Measurements from ENCODE around the gene KCNJ10. TPM values are rescaled to one million over a fixed set of nuclear protein-coding genes. Genes with fewer than 3 reads are reported as not detected.

The KCNJ10 gene
- total and polyA plus RNA-seq, 2 of the 13 experiments (the other 11 are each of a cell fraction or from before 2014, with no cell fraction given) = 4.4 to 10.3 TPM

GRCh38 chr1:160101037-160101716 lies 31.2 kb upstream of the KCNJ10 start (continued):
- TF ChIP-seq GABPB1 (CRISPR knock-in tag; IDR thresholded peaks at IDR 0.05) (0 out of 2 replicates have a peak, but pooled peaks have one; percentile 30), HNF4A (CRISPR knock-in tag; IDR thresholded peaks at IDR 0.05) (no peak), TOPORS (CRISPR knock-in tag; IDR thresholded peaks at IDR 0.05) (no peak), NRL (CRISPR knock-in tag; IDR thresholded peaks at IDR 0.05; ENCODE audit: borderline replicate concordance) (peak; percentile 55; the same call in 1 of the 2 replicates), ZNF33B (CRISPR knock-in tag; IDR thresholded peaks at IDR 0.05) (no peak), ZNF335 (CRISPR knock-in tag; IDR thresholded peaks at IDR 0.05) (no peak), ARHGAP35 (CRISPR knock-in tag; IDR thresholded peaks at IDR 0.05; ENCODE audit: borderline replicate concordance) (no peak), ERF (CRISPR knock-in tag; IDR thresholded peaks at IDR 0.05) (peak; percentile 62; the same call in 1 of the 2 replicates), GTF2F1 (IDR thresholded peaks at IDR 0.05; ENCODE audit: low read length) (no peak), SOX6 (IDR thresholded peaks at IDR 0.05) (no peak), SOX6 (CRISPR knock-in tag; IDR thresholded peaks at IDR 0.05) (peak; percentile 42), MIER2 (CRISPR knock-in tag; IDR thresholded peaks at IDR 0.05) (no peak), EP300 (IDR thresholded peaks at IDR 0.05; ENCODE audit: low read depth in 2 of 2, low read length in 2 of 2) (no peak; a peak in 1 of 4 replicates), EP300 (CRISPR knock-in tag; IDR thresholded peaks at IDR 0.05; ENCODE audit: borderline replicate concordance) (no peak; the same call in 1 of the 2 replicates), SP1 (IDR thresholded peaks at IDR 0.05) (no peak), SP1 (CRISPR knock-in tag; IDR thresholded peaks at IDR 0.05) (no peak), ELF1 (CRISPR knock-in tag; IDR thresholded peaks at IDR 0.05) (no peak), ZBTB33 (CRISPR knock-in tag; IDR thresholded peaks at IDR 0.05) (no peak), KLF15 (CRISPR knock-in tag; IDR thresholded peaks at IDR 0.05; ENCODE audit: borderline replicate concordance) (no peak), AGO2 (optimal IDR thresholded peaks at IDR 0.05; ENCODE audit: low read depth, low read length) (no peak), HOXD1 (CRISPR knock-in tag; IDR thresholded peaks at IDR 0.05) (no peak)
- TF ChIP-seq, protein P1, sequence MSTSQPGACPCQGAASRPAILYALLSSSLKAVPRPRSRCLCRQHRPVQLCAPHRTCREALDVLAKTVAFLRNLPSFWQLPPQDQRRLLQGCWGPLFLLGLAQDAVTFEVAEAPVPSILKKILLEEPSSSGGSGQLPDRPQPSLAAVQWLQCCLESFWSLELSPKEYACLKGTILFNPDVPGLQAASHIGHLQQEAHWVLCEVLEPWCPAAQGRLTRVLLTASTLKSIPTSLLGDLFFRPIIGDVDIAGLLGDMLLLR (CRISPR knock-in tag; IDR thresholded peaks at IDR 0.05) = no peak
- TF ChIP-seq, protein P2, sequence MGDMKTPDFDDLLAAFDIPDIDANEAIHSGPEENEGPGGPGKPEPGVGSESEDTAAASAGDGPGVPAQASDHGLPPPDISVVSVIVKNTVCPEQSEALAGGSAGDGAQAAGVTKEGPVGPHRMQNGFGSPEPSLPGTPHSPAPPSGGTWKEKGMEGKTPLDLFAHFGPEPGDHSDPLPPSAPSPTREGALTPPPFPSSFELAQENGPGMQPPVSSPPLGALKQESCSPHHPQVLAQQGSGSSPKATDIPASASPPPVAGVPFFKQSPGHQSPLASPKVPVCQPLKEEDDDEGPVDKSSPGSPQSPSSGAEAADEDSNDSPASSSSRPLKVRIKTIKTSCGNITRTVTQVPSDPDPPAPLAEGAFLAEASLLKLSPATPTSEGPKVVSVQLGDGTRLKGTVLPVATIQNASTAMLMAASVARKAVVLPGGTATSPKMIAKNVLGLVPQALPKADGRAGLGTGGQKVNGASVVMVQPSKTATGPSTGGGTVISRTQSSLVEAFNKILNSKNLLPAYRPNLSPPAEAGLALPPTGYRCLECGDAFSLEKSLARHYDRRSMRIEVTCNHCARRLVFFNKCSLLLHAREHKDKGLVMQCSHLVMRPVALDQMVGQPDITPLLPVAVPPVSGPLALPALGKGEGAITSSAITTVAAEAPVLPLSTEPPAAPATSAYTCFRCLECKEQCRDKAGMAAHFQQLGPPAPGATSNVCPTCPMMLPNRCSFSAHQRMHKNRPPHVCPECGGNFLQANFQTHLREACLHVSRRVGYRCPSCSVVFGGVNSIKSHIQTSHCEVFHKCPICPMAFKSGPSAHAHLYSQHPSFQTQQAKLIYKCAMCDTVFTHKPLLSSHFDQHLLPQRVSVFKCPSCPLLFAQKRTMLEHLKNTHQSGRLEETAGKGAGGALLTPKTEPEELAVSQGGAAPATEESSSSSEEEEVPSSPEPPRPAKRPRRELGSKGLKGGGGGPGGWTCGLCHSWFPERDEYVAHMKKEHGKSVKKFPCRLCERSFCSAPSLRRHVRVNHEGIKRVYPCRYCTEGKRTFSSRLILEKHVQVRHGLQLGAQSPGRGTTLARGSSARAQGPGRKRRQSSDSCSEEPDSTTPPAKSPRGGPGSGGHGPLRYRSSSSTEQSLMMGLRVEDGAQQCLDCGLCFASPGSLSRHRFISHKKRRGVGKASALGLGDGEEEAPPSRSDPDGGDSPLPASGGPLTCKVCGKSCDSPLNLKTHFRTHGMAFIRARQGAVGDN (CRISPR knock-in tag; IDR thresholded peaks at IDR 0.05) = peak; percentile 86
- TF ChIP-seq, protein P3, sequence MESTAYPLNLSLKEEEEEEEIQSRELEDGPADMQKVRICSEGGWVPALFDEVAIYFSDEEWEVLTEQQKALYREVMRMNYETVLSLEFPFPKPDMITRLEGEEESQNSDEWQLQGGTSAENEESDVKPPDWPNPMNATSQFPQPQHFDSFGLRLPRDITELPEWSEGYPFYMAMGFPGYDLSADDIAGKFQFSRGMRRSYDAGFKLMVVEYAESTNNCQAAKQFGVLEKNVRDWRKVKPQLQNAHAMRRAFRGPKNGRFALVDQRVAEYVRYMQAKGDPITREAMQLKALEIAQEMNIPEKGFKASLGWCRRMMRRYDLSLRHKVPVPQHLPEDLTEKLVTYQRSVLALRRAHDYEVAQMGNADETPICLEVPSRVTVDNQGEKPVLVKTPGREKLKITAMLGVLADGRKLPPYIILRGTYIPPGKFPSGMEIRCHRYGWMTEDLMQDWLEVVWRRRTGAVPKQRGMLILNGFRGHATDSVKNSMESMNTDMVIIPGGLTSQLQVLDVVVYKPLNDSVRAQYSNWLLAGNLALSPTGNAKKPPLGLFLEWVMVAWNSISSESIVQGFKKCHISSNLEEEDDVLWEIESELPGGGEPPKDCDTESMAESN (CRISPR knock-in tag; conservative IDR thresholded peaks at IDR 0.05) = peak; percentile 75

All from HepG2 (cell line).